Osteocyte (in vitro differentiated cells): ENCODE measurements around the gene TMEM208. TPM values are rescaled to one million over a fixed set of nuclear protein-coding genes. Genes with fewer than 3 reads are reported as not detected.

Experiments
- DNase-seq: peaks from one replicate; pipeline ENCODE4 v3.0.0; 2021; ENCODE audit warnings: mixed read lengths; ENCODE audit not compliant: unreplicated experiment; ENCODE audit errors: extremely low spot score
- H3K27ac Mint-ChIP-seq: one replicate; pipeline ENCODE4 v1.8.0; 2021; ENCODE audit warnings: mild to moderate bottlenecking, mixed read lengths; ENCODE audit not compliant: unreplicated experiment
- H3K27me3 Mint-ChIP-seq: one replicate; pipeline ENCODE4 v1.8.0; 2021; ENCODE audit warnings: mixed read lengths; ENCODE audit not compliant: unreplicated experiment
- H3K36me3 Mint-ChIP-seq: one replicate; pipeline ENCODE4 v1.8.0; 2021; ENCODE audit warnings: mixed read lengths; ENCODE audit not compliant: unreplicated experiment
- H3K4me1 Mint-ChIP-seq: one replicate; pipeline ENCODE4 v1.8.0; 2021; ENCODE audit warnings: mixed read lengths; ENCODE audit not compliant: unreplicated experiment
- H3K4me3 Mint-ChIP-seq: one replicate; pipeline ENCODE4 v1.8.0; 2021; ENCODE audit warnings: mild to moderate bottlenecking, moderate library complexity, mixed read lengths; ENCODE audit not compliant: unreplicated experiment
- H3K9me3 Mint-ChIP-seq: one replicate; pipeline ENCODE4 v1.8.0; 2021; ENCODE audit warnings: mixed read lengths; ENCODE audit not compliant: unreplicated experiment
- CTCF ChIP-seq: fragments of 200-600 bp; sonication (generic); IDR thresholded peaks from 2 replicates; pipeline ENCODE4 v1.5.0; 2021; ENCODE audit warnings: antibody characterized with exemption, mild to moderate bottlenecking, moderate library complexity
- total RNA-seq: library from RNA; stranded (reverse); gene quantifications from 2 replicates; pipeline ENCODE4 v1.2.1, GENCODE V29; 2021

TMEM208 gene
- total RNA-seq, 1 donor from 2014 or later, result 41.0 TPM

GRCh38 chr16:67200491-67200890 lies 26.4 kb upstream of the TMEM208 start:
- H3K36me3 Mint-ChIP-seq, result peaks cover 25% of the 10 kb centered on the region
- no peaks in the 10 kb centered on the region for H3K27me3 Mint-ChIP-seq
- no peak for DNase-seq
- H3K4me1 Mint-ChIP-seq, result peaks cover 7% of the 10 kb centered on the region
- no peak overlapping the region for H3K27ac Mint-ChIP-seq
- TF ChIP-seq CTCF, result no peak
- H3K9me3 Mint-ChIP-seq, result no peaks in the 10 kb centered on the region
- H3K4me3 Mint-ChIP-seq, result no peak overlapping the region

GRCh38 chr16:67201411-67202345 lies 25.3 kb upstream of the TMEM208 start:
- Mint-ChIP-seq H3K9me3 (no peaks in the 10 kb centered on the region), H3K36me3 (peaks cover 13% of the 10 kb centered on the region), H3K27ac (no peak overlapping the region), H3K4me1 (peaks cover 14% of the 10 kb centered on the region), H3K4me3 (no peak overlapping the region), H3K27me3 (no peaks in the 10 kb centered on the region)
- no peak for TF ChIP-seq CTCF
- DNase-seq, result no peak

- TF ChIP-seq CTCF, result no peak
- no peaks in the 10 kb centered on the region for H3K9me3 Mint-ChIP-seq
- peaks cover 11% of the 10 kb centered on the region for H3K36me3 Mint-ChIP-seq
- no peaks in the 10 kb centered on the region for H3K27me3 Mint-ChIP-seq
- DNase-seq, result no peak
- H3K27ac Mint-ChIP-seq, result no peak overlapping the region
- no peak overlapping the region for H3K4me3 Mint-ChIP-seq
- H3K4me1 Mint-ChIP-seq, result peaks cover 22% of the 10 kb centered on the region
Measured at GRCh38 chr16:67202426-67202825, 24.5 kb upstream of the TMEM208 start.

GRCh38 chr16:67202956-67203493 lies 23.9 kb upstream of the TMEM208 start:
- H3K4me1 Mint-ChIP-seq, result peaks cover 26% of the 10 kb centered on the region
- TF ChIP-seq CTCF, result no peak
- H3K27me3 Mint-ChIP-seq, result no peaks in the 10 kb centered on the region
- H3K9me3 Mint-ChIP-seq, result no peaks in the 10 kb centered on the region
- no peak for DNase-seq
- H3K36me3 Mint-ChIP-seq, result peaks cover 10% of the 10 kb centered on the region
- H3K27ac Mint-ChIP-seq, result no peak overlapping the region
- H3K4me3 Mint-ChIP-seq, result no peak overlapping the region

GRCh38 chr16:67204076-67204475 lies 22.9 kb upstream of the TMEM208 start:
- Mint-ChIP-seq H3K4me1 (peaks cover 21% of the 10 kb centered on the region), H3K9me3 (no peaks in the 10 kb centered on the region), H3K27ac (no peak overlapping the region), H3K36me3 (peaks cover 8% of the 10 kb centered on the region), H3K27me3 (no peaks in the 10 kb centered on the region), H3K4me3 (no peak overlapping the region)
- TF ChIP-seq CTCF, result no peak
- no peak for DNase-seq
